ENCODE results near the gene BSPRY.
"Not testable (repeated sequence)": the region's sequence is repeated elsewhere in the genome, so short reads cannot be mapped to it uniquely, and the experiment has no call there.

Gene BSPRY

DNA sequence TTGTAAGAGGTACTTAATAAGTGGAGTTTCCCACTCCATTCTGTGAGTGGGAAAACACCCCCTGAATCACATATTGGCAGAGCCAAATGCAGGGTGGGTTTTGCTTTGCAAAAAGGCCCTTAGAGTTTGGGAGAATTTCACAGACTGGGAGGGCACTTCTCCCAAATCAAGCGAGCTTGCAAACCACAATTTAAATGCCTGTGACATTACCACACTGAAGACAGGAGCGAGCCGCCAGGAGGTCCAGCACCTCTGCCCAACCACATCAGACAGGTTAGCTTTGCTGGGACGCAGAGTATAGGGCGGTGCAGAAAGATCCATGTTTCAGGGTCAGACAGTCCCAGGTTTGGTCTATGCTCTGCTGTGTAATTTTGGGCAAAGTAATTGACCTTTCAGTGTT, 49.5 kb downstream of the BSPRY start:
- no peak for DNase-seq

DNA sequence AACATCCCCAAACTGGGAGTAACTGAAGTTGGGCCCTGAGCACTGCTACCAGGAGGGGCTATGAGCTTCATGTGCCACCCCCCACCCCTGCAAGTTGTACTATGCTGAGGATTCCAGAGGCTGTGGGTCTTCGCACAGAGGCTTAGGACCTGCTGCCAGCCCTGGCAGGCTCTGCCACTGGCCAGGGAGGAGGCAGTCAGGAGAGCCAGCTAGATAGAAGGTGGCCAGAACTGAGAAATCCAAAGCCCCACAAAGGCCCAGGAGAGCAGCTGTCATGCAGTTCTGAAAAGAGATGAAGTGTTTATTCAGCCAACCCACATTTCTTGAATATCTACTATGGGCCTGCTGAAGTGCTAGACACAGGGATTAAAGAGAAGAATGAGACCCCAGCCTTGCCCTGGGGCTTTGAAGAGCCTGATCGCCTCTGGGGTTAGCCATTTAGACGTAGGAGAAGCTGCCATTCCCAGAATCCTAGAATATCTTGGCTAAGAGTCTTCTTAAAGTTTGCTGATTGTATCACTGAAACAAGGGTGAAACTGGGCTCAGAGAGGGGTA, 50.4 kb downstream of the BSPRY start:
- no peak for DNase-seq

DNA sequence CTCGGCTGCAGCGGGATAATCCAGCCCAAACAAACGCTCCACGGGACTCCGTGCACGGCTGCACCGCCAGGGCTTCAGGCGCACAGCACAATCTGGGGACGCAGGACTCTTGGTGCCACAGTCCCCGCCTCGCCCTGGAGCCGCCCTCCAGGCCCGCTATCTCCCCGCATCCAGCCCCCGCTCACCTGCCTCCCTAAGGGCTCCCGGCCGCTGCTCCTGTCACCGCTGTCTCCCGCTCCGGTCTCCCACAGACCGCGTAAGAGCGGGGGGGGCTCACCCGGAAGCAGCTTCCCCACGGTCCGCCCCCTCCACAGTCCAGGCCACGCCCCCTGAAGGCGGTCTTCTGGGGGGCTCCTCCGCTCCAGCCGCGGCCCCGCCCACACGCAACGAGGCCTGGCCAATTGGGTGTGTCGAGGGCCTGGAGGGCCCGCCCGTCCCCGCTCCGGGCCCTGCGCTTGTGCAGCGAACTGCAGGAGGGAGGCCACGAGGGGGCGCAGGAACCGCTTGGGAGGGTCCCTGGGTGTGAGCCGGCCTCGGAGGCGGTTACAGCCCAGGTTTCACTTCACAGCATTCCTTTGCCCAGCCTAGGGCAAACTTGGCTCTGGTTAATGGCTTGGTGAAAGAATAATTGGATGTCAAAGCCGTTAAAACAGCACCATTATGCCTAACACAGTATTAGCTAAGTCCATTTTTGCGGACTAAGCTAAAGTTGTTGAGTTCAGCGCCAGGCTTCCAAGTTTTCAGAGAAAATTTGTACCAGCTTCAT, 51.9 kb downstream of the BSPRY start, which contains the start of gene ALAD:
Gene ALAD, minus strand, starts transcription at position 258 of the 766 bp plus-strand sequence. CDS start 7,725 bp downstream, outside the sequence.
- DNase-seq, result peak; percentile 99

DNA sequence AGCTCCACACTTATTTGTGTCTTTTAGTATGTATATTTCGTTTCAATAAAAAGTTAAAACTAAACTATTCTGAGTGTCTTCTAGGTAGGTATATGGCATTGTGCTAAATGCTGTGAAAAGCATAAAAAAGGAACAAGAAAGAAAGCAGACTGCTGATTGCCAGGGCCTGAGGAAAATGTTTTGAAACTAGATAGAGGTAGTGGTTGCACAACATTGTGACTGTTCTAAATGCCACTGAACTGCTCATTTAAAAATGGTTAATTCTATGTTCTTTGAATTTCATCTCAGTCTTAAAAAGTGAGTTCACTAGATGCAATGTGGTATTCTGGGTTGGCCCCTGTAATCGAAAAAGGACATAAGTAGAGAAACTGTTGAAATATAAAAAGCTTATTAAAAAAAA, 54.3 kb downstream of the BSPRY start:
- DNase-seq, result no peak

DNA sequence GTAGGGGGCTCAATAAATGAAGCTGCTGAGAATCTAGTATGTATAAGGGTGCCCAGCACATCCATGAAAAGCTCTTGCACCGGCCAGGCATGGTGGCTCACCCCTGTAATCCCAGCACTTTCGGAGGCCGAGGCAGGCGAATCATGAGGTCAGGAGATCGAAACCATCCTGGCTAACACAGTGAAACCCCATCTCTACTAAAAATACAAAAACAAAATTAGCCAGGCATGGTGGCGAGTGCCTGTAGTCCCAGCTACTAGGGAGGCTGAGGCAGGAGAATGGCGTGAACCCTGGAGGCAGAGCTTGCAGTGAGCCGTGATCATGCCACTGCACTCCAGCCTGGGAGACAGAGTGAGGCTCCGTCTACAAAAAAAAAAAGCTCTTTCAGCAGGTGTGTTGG, 57.0 kb downstream of the BSPRY start:
- DNase-seq, result not testable (repeated sequence)

DNA sequence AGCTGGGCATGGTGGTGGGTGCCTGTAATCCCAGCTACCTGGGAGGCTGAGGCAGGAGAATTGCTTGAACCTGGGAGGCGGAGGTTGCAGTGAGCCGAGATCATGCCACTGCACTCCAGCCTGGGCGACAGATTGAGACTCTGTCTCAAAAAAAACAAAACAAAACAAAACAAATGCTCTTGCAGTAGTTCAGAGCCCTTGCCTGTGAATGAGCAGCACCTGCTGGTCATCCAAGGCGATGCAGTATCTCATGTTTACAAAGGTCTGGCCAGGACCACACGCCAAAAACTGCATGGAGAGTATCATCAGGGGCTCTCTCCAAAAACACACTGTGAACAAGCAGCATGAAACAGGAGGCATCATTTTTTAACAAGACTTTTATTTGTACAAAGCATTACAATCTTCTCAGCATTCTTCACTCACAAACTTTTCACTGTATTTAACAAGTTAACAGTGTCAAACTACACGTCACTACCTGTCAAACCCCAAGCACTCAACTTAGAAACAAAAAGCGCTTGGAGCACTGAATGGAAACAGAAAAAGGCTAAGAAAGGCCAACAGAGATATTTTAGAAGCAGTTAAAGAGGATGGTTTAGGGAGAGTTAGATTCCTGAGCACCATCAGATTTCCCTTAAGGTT, 57.7 kb downstream of the BSPRY start:
- DNase-seq, result peak; percentile 52

DNA sequence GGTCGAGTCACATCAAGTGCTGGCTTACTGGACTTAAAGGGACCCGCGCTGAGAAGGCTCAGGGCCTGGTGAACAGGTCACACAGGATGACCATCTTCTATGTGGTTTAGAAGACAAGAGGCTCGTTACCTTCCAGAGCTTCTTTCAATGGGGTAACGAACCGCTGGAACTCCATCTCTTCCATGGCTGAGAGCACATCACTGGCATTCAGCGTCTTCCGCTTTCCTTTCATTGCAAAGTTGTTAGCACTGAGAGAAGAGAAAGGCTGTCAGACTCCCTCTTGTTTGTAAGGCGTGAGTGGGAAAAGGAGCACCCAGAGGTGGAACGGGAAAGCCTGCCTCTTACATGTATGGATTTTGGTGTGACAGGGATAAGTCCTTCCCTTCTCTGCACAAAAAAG, 60.1 kb downstream of the BSPRY start:
- DNase-seq, result no peak

DNA sequence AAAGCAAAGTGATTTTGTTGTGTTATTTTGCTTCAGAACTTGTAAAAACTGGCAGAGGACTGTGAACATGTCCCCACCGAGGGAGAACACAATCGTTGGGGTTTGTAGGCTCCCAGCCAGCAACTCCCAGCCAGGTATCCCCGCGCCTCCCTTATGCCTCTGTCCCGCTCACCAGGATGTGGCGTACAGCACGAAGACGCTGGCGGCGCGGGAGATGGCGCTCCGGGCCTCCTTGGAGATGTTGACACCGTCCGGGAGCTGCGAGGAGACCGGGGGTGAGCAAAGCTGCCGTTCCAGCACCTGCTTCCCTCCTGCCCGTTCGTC, 60.5 kb downstream of the BSPRY start:
- DNase-seq, result no peak

DNA sequence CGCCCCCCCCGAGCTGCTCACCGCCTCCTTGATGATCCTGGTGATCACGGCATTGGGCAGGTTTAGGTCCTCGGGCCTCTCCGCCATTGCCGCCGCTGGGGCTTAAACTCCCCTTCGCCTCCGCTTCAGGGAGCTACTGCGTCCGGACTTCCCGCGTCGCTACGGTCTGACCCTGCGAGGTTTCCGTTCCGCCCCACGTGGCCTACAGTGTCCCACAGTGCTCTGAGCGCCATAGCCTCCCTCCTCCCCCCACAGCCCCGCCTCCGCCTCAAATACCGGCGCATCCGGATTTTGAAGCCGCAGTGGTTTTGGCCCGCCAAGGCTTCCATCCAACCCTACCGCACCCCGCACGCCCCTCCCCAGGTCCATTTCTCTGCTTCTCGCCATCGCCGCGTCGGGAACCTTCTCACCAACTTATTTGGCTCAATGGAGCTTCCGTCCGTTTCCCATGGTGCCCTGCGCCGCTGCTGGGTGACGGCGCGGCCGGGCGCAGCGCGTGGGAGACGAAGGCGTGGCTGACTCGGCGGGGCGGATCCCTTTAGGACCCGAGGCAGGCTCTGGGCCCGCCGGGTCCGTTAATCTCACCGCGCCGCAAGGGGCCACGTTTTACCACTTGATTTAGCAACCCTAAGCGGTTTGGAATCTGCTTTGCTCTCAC, 61.0 kb downstream of the BSPRY start, which contains the start of the genes C9orf43 and POLE3:
Gene C9orf43, plus strand, starts transcription at position 541 of the 658 bp plus-strand sequence. CDS start 2,747 bp downstream, outside the sequence.
Gene POLE3, minus strand, starts transcription at position 469 of the 658 bp plus-strand sequence. Its CDS starts 382 bp downstream, at position 87.
- DNase-seq, result peak; percentile 92

DNA sequence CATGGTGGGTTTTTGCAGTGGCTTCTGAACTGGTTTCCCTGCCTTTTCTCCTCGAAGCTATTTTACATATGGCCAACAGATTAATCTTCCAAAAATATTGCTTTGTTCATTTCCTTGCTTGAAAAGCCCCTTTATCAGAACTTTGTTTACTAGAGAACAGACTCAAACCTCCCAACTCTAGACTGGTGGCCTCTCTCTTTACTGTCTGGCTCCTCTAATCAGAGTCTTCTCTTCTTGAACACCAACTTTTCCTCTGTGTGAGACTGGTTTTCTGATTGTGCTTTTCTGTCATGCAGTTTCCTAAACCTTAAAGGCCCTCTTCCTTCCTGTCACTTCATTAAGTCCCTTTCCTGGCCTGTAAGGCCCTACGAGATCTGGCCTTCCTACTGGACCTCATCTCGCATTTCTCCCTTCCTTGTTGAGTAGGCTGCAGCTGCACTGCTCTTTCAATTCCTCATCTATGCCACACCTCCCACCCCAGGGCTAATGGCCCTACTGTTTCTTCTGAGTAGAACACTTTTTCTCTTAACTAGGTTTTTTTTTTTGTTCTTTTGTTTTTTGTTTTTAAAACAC, 66.9 kb downstream of the BSPRY start:
- DNase-seq, result no peak

DNA sequence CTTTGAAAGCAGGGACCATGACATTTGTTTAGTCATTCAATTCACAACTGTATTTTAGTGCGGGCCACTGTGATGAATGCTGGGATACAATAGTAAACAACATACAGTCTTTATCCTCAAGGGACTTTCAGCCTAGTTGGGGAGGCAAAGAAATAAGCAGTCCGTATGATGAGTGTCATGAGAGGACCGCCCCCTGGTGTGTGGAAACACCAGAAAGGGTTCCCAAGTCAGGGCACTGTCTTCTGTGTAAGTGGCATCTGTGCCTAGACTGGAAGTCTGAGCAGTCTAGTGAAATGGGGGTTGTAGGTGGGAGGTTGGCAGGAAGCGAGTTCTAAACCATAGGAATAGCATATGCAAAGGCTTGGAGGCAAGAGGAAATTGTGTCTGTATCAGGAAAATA, 68.0 kb downstream of the BSPRY start:
- DNase-seq, result peak; percentile 1
